Activated naive CD4-positive, alpha-beta T cell treated with anti-CD3 and anti-CD28 coated beads for 36 hours (primary cell): Measurements from ENCODE around the gene GPR158. TPM values are rescaled to one million over a fixed set of nuclear protein-coding genes. Genes with fewer than 3 reads are reported as not detected.

Experiments used
- CTCF ChIA-PET: fragments of 350-600 bp; sonication (Branson Sonifier 250); formaldehyde crosslinking; loops from one replicate; lab custom pipeline; 2021; ENCODE audit warnings: antibody characterized with exemption; lab: Charles Lee
- DNase-seq: peaks from one replicate; pipeline ENCODE4 v3.0.0-alpha.2; 2020
- H3K27ac Mint-ChIP-seq: one replicate; pipeline ENCODE4 v1.8.0; 2021; ENCODE audit warnings: mild to moderate bottlenecking, mixed read lengths
- H3K27me3 Mint-ChIP-seq: one replicate; pipeline ENCODE4 v1.8.0; 2021; ENCODE audit warnings: low read depth, mixed read lengths
- H3K36me3 Mint-ChIP-seq: one replicate; pipeline ENCODE4 v1.8.0; 2021; ENCODE audit warnings: low read depth, mixed read lengths
- H3K4me1 Mint-ChIP-seq: one replicate; pipeline ENCODE4 v1.8.0; 2021; ENCODE audit warnings: low read depth, mixed read lengths
- H3K4me3 Mint-ChIP-seq: one replicate; pipeline ENCODE4 v1.8.0; 2021; ENCODE audit warnings: mild to moderate bottlenecking, moderate library complexity, mixed read lengths
- H3K9me3 Mint-ChIP-seq: one replicate; pipeline ENCODE4 v1.8.0; 2021; ENCODE audit warnings: mixed read lengths
- intact Hi-C: fragments of 100-400 bp; cut with micrococcal nuclease; formaldehyde crosslinking; loops from one replicate; pipeline ENCODE4 v1.15.1; 2023
- total RNA-seq, 2 experiments: library from RNA; stranded (reverse); gene quantifications; one replicate each; pipeline ENCODE4 v1.2.3, GENCODE V29; 2021

The GPR158 gene
- total RNA-seq, 2 experiments from 2014 or later = not detected

DNA sequence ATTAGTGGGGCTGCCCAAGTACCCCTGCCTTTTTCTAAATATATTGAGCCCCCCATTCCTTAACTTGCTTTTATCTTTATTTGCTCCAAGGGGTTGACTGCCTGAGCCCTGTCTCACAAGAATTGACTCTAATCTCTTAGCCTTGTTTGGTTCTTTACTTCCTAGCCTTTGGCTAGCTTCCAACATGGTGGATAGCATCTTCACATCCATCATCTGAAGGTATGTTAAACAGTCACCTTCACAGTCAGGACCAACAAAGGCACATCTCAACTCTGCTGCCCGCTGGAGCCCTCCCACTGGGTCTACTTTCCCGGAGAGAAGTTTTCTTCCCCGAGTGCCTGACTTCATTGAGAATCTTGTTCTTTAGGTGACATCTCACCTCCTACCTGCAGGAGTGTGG, 329.5 kb downstream of the GPR158 start:
- no peak overlapping the region for H3K4me3 Mint-ChIP-seq
- no peaks in the 10 kb centered on the region for H3K9me3 Mint-ChIP-seq
- intact Hi-C loops = no loop called here
- CTCF ChIA-PET = no interaction called here
- no peaks in the 10 kb centered on the region for H3K36me3 Mint-ChIP-seq
- no peak overlapping the region for H3K27ac Mint-ChIP-seq
- no peak for DNase-seq
- H3K27me3 Mint-ChIP-seq = no peaks in the 10 kb centered on the region
- H3K4me1 Mint-ChIP-seq = no peaks in the 10 kb centered on the region

DNA sequence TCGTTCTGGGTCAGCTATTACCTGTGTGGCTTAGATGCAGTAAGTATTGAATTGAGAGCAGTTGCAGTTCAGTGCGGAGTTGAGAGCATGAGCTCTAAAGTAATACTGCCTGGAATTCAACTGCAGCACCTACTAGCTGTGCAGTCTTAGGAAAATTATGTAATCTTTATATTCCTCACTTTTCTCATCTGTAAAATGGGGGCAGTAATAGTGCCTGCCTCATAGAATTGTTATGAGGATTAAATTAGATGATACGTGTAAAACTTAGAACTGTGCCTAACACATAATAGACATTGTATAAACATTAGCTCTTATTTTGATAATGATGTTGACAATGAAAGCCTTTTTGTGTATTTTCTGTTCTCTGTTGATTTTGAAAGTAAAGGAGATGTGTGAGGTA, 330.0 kb downstream of the GPR158 start:
- Mint-ChIP-seq H3K4me1 (no peaks in the 10 kb centered on the region), H3K36me3 (no peaks in the 10 kb centered on the region), H3K4me3 (no peak overlapping the region), H3K27ac (no peak overlapping the region), H3K9me3 (no peaks in the 10 kb centered on the region), H3K27me3 (no peaks in the 10 kb centered on the region)
- CTCF ChIA-PET = no interaction called here
- intact Hi-C loops = no loop called here
- DNase-seq = no peak

GRCh38 chr10:25505466-25505865, 330.7 kb downstream of the GPR158 start:
- H3K4me3 Mint-ChIP-seq = no peak overlapping the region
- intact Hi-C loops = no loop called here
- CTCF ChIA-PET = no interaction called here

DNA sequence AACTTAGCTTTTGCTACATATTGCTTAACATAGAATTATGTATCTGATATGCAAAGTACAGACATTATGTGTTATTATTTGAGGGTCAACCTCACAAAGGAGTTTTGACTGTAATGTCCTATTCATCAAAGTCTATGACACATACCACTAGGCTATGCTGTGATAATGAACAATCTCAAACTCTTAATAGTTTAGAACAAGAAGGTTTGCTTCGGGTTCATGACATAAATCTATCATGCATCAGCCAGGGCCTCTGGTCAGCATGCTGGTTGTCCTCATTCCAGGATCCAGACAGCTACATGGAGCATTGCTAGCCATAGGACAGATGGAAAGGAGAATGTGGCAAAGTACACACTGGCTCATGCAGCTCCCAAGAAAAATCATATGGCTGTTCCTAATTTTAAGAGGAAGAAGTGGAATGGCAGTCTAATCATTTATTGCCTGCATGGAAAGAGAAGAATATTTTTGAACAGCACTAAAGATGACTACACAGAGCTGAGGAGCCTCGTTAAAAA, 332.1 kb downstream of the GPR158 start:
- no peaks in the 10 kb centered on the region for H3K4me1 Mint-ChIP-seq
- H3K9me3 Mint-ChIP-seq = no peaks in the 10 kb centered on the region
- no peaks in the 10 kb centered on the region for H3K36me3 Mint-ChIP-seq
- CTCF ChIA-PET = no interaction called here
- DNase-seq = no peak
- H3K27ac Mint-ChIP-seq = no peak overlapping the region
- no peaks in the 10 kb centered on the region for H3K27me3 Mint-ChIP-seq
- intact Hi-C loops = no loop called here
- no peak overlapping the region for H3K4me3 Mint-ChIP-seq

More at GRCh38 chr10:25505466-25505865, 330.7 kb downstream of the GPR158 start:
- no peaks in the 10 kb centered on the region for H3K4me1 Mint-ChIP-seq
- H3K9me3 Mint-ChIP-seq = no peaks in the 10 kb centered on the region
- H3K27me3 Mint-ChIP-seq = no peaks in the 10 kb centered on the region
- no peaks in the 10 kb centered on the region for H3K36me3 Mint-ChIP-seq
- no peak overlapping the region for H3K27ac Mint-ChIP-seq
- DNase-seq = no peak

- Mint-ChIP-seq H3K36me3 (no peaks in the 10 kb centered on the region), H3K9me3 (no peaks in the 10 kb centered on the region), H3K4me1 (no peaks in the 10 kb centered on the region), H3K4me3 (no peak overlapping the region), H3K27ac (no peak overlapping the region), H3K27me3 (no peaks in the 10 kb centered on the region)
- CTCF ChIA-PET = no interaction called here
- no peak for DNase-seq
- intact Hi-C loops = no loop called here
Measured at GRCh38 chr10:25508112-25508815, 333.5 kb downstream of the GPR158 start.

GRCh38 chr10:25509151-25509550, 334.4 kb downstream of the GPR158 start:
- Mint-ChIP-seq H3K9me3 (peaks cover under 1% of the 10 kb centered on the region), H3K27ac (no peak overlapping the region), H3K27me3 (no peaks in the 10 kb centered on the region), H3K36me3 (no peaks in the 10 kb centered on the region), H3K4me1 (no peaks in the 10 kb centered on the region), H3K4me3 (no peak overlapping the region)
- CTCF ChIA-PET = no interaction called here
- no peak for DNase-seq
- intact Hi-C loops = no loop called here

DNA sequence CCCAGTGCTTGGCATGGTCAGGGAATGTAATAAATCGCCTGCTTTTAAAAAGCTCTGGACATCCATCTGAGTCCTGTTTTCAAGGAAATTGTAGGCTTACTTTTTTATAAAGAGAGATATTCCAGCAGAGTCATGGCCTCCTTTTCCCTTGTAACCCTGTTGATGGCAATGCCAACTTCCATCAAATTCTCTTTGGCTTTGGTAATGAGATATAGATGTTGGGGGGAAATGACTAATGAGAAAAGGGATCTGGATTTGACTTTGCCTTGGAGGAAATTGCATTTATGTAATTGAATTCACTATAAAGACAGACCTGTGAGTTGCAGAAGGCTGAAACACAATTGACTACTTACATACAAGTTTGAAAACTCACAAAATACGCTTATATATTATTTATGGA, 347.5 kb downstream of the GPR158 start:
- CTCF ChIA-PET = no interaction called here
- no peak overlapping the region for H3K4me3 Mint-ChIP-seq
- H3K4me1 Mint-ChIP-seq = no peaks in the 10 kb centered on the region
- peaks cover 3% of the 10 kb centered on the region for H3K27me3 Mint-ChIP-seq
- intact Hi-C loops = no loop called here
- DNase-seq = no peak
- H3K9me3 Mint-ChIP-seq = peaks cover 5% of the 10 kb centered on the region
- H3K36me3 Mint-ChIP-seq = peaks cover 2% of the 10 kb centered on the region
- H3K27ac Mint-ChIP-seq = no peak overlapping the region

- no peak overlapping the region for H3K27ac Mint-ChIP-seq
- peaks cover 5% of the 10 kb centered on the region for H3K9me3 Mint-ChIP-seq
- H3K4me3 Mint-ChIP-seq = no peak overlapping the region
- no peak for DNase-seq
- CTCF ChIA-PET = no interaction called here
- intact Hi-C loops = no loop called here
- H3K36me3 Mint-ChIP-seq = peaks cover 2% of the 10 kb centered on the region
- no peaks in the 10 kb centered on the region for H3K4me1 Mint-ChIP-seq
- peaks cover 3% of the 10 kb centered on the region for H3K27me3 Mint-ChIP-seq
Measured at GRCh38 chr10:25522946-25523608, 348.3 kb downstream of the GPR158 start.

DNA sequence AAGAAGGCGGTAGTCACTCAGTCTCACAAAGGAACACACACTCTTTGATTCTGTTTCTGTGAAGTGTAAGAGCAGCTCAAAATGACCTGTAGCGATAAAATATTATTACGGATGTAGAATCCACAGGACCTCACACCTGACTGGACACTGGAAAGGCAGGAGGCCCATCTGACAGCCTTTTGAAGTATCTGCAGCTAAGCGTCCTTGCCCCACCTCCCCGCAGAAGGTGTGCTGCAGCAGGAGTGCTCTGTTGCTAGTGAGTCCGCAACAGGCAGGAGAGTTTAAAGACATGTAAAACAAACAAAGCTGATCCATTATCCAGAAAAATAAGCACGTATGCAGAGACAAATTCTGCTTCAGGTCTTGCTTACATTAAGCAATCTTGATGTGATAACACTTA, 355.5 kb downstream of the GPR158 start:
- intact Hi-C loops = no loop called here
- Mint-ChIP-seq H3K9me3 (peaks cover 4% of the 10 kb centered on the region), H3K27me3 (no peaks in the 10 kb centered on the region), H3K36me3 (no peaks in the 10 kb centered on the region), H3K4me3 (no peak overlapping the region), H3K27ac (no peak overlapping the region), H3K4me1 (no peaks in the 10 kb centered on the region)
- CTCF ChIA-PET = no interaction called here
- DNase-seq = no peak

GRCh38 chr10:25531457-25532061, 356.8 kb downstream of the GPR158 start:
- CTCF ChIA-PET = no interaction called here
- Mint-ChIP-seq H3K27me3 (no peaks in the 10 kb centered on the region), H3K4me1 (no peaks in the 10 kb centered on the region), H3K9me3 (peaks cover 2% of the 10 kb centered on the region), H3K36me3 (no peaks in the 10 kb centered on the region), H3K27ac (no peak overlapping the region), H3K4me3 (no peak overlapping the region)
- no peak for DNase-seq
- intact Hi-C loops = no loop called here

DNA sequence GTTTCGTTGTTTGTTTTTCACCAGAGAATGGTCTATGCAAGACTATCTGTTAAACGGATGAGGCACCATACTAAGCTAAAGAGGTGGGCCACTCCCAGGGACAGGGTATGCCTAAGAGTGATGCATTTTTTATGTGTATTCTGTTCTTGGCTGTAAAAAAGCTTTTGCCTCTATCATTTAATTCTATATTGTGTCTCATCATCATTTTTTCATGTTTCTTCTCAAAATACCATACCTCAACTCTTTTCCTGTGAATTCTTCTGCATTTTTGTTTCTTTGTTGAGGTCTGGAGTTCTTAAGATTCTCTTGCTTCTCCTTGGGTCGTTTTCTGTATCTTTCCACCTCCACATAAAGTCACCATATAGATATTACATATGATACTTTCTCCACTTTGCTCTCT, 357.4 kb downstream of the GPR158 start:
- intact Hi-C loops = no loop called here
- peaks cover 2% of the 10 kb centered on the region for H3K9me3 Mint-ChIP-seq

DNA sequence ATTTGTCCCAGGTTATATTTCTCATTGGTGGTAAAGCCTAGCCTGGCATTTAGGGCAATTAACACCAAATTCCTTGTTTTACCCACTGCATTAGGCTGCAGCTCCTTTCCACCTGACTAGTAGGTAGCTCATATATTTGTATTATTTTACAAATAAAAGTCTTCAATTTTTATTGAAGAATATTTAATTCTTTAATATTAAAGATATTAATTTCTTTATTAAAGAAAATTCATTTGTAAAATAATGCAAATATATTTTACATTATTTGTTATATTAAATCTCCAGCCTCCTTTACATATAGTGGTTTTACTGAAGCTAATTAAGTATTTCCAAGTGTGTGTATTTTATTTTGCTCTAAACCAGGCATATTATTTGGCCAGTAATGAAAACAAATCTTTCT, 361.2 kb downstream of the GPR158 start:
- no peak for DNase-seq
- intact Hi-C loops = no loop called here
- CTCF ChIA-PET = no interaction called here
- Mint-ChIP-seq H3K36me3 (no peaks in the 10 kb centered on the region), H3K9me3 (peaks cover 3% of the 10 kb centered on the region), H3K4me1 (no peaks in the 10 kb centered on the region), H3K4me3 (no peak overlapping the region), H3K27ac (no peak overlapping the region), H3K27me3 (no peaks in the 10 kb centered on the region)

More for the DNA sequence above, 357.4 kb downstream of the GPR158 start:
- Mint-ChIP-seq H3K36me3 (no peaks in the 10 kb centered on the region), H3K27me3 (no peaks in the 10 kb centered on the region), H3K27ac (no peak overlapping the region), H3K4me1 (no peaks in the 10 kb centered on the region), H3K4me3 (no peak overlapping the region)
- DNase-seq = no peak
- CTCF ChIA-PET = no interaction called here

GRCh38 chr10:25547382-25547781, 372.6 kb downstream of the GPR158 start:
- Mint-ChIP-seq H3K36me3 (no peaks in the 10 kb centered on the region), H3K27me3 (peaks cover 4% of the 10 kb centered on the region), H3K9me3 (no peaks in the 10 kb centered on the region), H3K4me1 (no peaks in the 10 kb centered on the region), H3K4me3 (no peak overlapping the region), H3K27ac (no peak overlapping the region)
- CTCF ChIA-PET = no interaction called here
- intact Hi-C loops = no loop called here
- DNase-seq = no peak
